T1000 (cell line): ENCODE results near the gene LTF.
"Not testable (repeated sequence)": the region's sequence is repeated elsewhere in the genome, so short reads cannot be mapped to it uniquely, and the experiment has no call there.

Source experiments
- DNase-seq: peaks from one replicate; lab custom pipeline; 2025; ENCODE audit warnings: mixed read lengths; lab: John Stamatoyannopoulos, UW

LTF gene

GRCh38 chr3:46464326-46465195, at the start of gene LTF:
LTF (minus strand) TSS chr3:46464905; CDS start chr3:46464867, 38 bp downstream.
- no peak for DNase-seq

- DNase-seq, result no peak
Observed at GRCh38 chr3:46512191-46512749, 47.6 kb upstream of the LTF start.

- DNase-seq, result no peak
Observed at GRCh38 chr3:46509661-46510187, 45.0 kb upstream of the LTF start.

- DNase-seq, result no peak
Observed at GRCh38 chr3:46508850-46509591, 44.3 kb upstream of the LTF start.

- DNase-seq, result no peak
Observed at GRCh38 chr3:46506526-46506925, 41.8 kb upstream of the LTF start.

GRCh38 chr3:46505953-46506352, 41.2 kb upstream of the LTF start:
- no peak for DNase-seq

- DNase-seq, result no peak
Observed at GRCh38 chr3:46504789-46505188, 40.1 kb upstream of the LTF start.

- DNase-seq, result no peak
Observed at GRCh38 chr3:46503200-46503874, 38.6 kb upstream of the LTF start.

GRCh38 chr3:46501702-46502101, 37.0 kb upstream of the LTF start:
- DNase-seq, result no peak

GRCh38 chr3:46500656-46501635, 36.2 kb upstream of the LTF start:
- no peak for DNase-seq

- no peak for DNase-seq
Observed at GRCh38 chr3:46498916-46499519, 34.3 kb upstream of the LTF start.

GRCh38 chr3:46497556-46498265, 33.0 kb upstream of the LTF start, which contains the start of gene RTP3:
RTP3 (plus strand) TSS chr3:46497976; CDS start chr3:46498063, 87 bp downstream.
- DNase-seq, result no peak

GRCh38 chr3:46496746-46497555, 32.2 kb upstream of the LTF start:
- DNase-seq, result no peak

GRCh38 chr3:46495901-46496456, 31.3 kb upstream of the LTF start:
- peak; percentile 79 for DNase-seq

GRCh38 chr3:46494491-46494890, 29.8 kb upstream of the LTF start:
- DNase-seq, result not testable (repeated sequence)

GRCh38 chr3:46492890-46493547, 28.3 kb upstream of the LTF start:
- DNase-seq, result no peak
